HG03460 (cell line): ENCODE data around the gene RABGGTA.
"Not testable (repeated sequence)": the region's sequence is repeated elsewhere in the genome, so short reads cannot be mapped to it uniquely, and the experiment has no call there.

ENCODE experiments used
- ATAC-seq: cut with Tn5 transposase; IDR thresholded peaks from one replicate; pipeline ENCODE4 v1.9.1; 2021; ENCODE audit not compliant: unreplicated experiment

RABGGTA gene

GRCh38 chr14:24243336-24243836 is 28.0 kb downstream of the RABGGTA start:
- no peak for ATAC-seq

GRCh38 chr14:24241829-24242443 is 29.5 kb downstream of the RABGGTA start:
- peak; percentile 78 for ATAC-seq

- ATAC-seq, result no peak
Observed at GRCh38 chr14:24240110-24240918, 31.1 kb downstream of the RABGGTA start.

GRCh38 chr14:24238527-24239037 is 32.8 kb downstream of the RABGGTA start:
- ATAC-seq, result no peak

- ATAC-seq, result no peak
Observed at GRCh38 chr14:24238123-24238522, 33.3 kb downstream of the RABGGTA start.

- ATAC-seq, result no peak
Observed at GRCh38 chr14:24237463-24237955, 33.9 kb downstream of the RABGGTA start.

GRCh38 chr14:24236689-24237462 is 34.5 kb downstream of the RABGGTA start:
- no peak for ATAC-seq

- no peak for ATAC-seq
Observed at GRCh38 chr14:24235804-24236688, 35.4 kb downstream of the RABGGTA start.

- ATAC-seq, result no peak
Observed at GRCh38 chr14:24234095-24235005, 37.0 kb downstream of the RABGGTA start.

- no peak for ATAC-seq
Observed at GRCh38 chr14:24233538-24233866, 37.9 kb downstream of the RABGGTA start.

GRCh38 chr14:24232645-24233537 is 38.5 kb downstream of the RABGGTA start, which contains the start of gene GMPR2:
Gene GMPR2, plus strand, starts transcription at chr14:24232929. Its CDS starts 325 bp downstream, at chr14:24233254.
- ATAC-seq, result peak; percentile 62

- peak; percentile 69 for ATAC-seq
Observed at GRCh38 chr14:24232121-24232644, 39.2 kb downstream of the RABGGTA start, which contains the start of gene NEDD8. Gene NEDD8, minus strand, starts transcription at chr14:24232367. Its CDS starts 100 bp downstream, at chr14:24232267.

- no peak for ATAC-seq
Observed at GRCh38 chr14:24231263-24232120, 39.9 kb downstream of the RABGGTA start.

- ATAC-seq, result no peak
Observed at GRCh38 chr14:24228902-24229301, 42.5 kb downstream of the RABGGTA start.

GRCh38 chr14:24226473-24226872 is 44.9 kb downstream of the RABGGTA start:
- no peak for ATAC-seq

GRCh38 chr14:24224618-24225071 is 46.8 kb downstream of the RABGGTA start:
- no peak for ATAC-seq

GRCh38 chr14:24222987-24223386 is 48.4 kb downstream of the RABGGTA start:
- not testable (repeated sequence) for ATAC-seq
